Stomach (tissue), 9 donors: Measurements from ENCODE around the gene RDH8. TPM values are rescaled to one million over a fixed set of nuclear protein-coding genes. Genes with fewer than 3 reads are reported as not detected.

Experiments
- DNase-seq, 2 donors: peaks; one replicate each; pipeline versions ENCODE4 v3.0.0 to v3.0.0-alpha.2; 2013 to 2019
- H3K27ac ChIP-seq, 5 donors: fragments of 200-600 bp in 4 of 5; sonication (generic) in 4 of 5; one replicate each; pipeline ENCODE4 v1.5.1; 2013 to 2019; ENCODE audit warnings: mild to moderate bottlenecking in 1 of 5, moderate library complexity in 1 of 5
- H3K27me3 ChIP-seq, 3 donors: fragments of 200-600 bp; sonication (generic); one replicate each; pipeline ENCODE4 v1.5.1; 2017 to 2019; ENCODE audit warnings: mixed run types in 1 of 3
- H3K36me3 ChIP-seq, 4 donors: fragments of 200-600 bp; sonication (generic); 1 replicate in 3 of 4; 2 replicates in 1 of 4; pipeline ENCODE4 v1.5.1; 2016 to 2019
- H3K4me1 ChIP-seq, 4 donors: fragments of 200-600 bp; sonication (generic); one replicate each; pipeline ENCODE4 v1.5.1; 2016 to 2019
- H3K4me3 ChIP-seq, 4 donors: fragments of 200-600 bp; sonication (generic) in 3 of 4; one replicate each; pipeline ENCODE4 v1.5.1; 2016 to 2019; ENCODE audit warnings: mild to moderate bottlenecking in 1 of 4
- H3K9me3 ChIP-seq, 4 donors: fragments of 200-600 bp; sonication (generic); one replicate each; pipeline ENCODE4 v1.5.1; 2016 to 2019
- EP300 ChIP-seq: sonication (generic); formaldehyde crosslinking; IDR thresholded peaks from one replicate; pipeline ENCODE4 v1.6.1; 2017; ENCODE audit warnings: antibody characterized with exemption
- POLR2A ChIP-seq, 4 donors: fragments of 450-650 bp; IDR thresholded peaks; one replicate each; pipeline ENCODE4 v1.6.1; 2016; ENCODE audit warnings: antibody characterized with exemption in 4 of 4, control low read depth in 2 of 4, mild to moderate bottlenecking in 1 of 4, moderate library complexity in 1 of 4
- POLR2AphosphoS5 ChIP-seq, 3 donors: sonication (generic); formaldehyde crosslinking; IDR thresholded peaks; one replicate each; pipeline ENCODE4 v1.6.1; 2016; ENCODE audit warnings: antibody characterized with exemption in 3 of 3
- WGBS, 5 donors: extraction: QIAGEN DNeasy Blood & Tissue Kit in 3 of 5; methylation state at CpG; one replicate each; pipeline versions ENCODE4 v1.1.5 to v1.1.7; 2013 to 2018; 5-methylcytosine and 5-hydroxymethylcytosine counted together
- intact Hi-C: fragments of 100-400 bp; cut with DNase I; formaldehyde crosslinking; loops from one replicate; pipeline ENCODE4 v1.15.1; 2023; ENCODE audit warnings: low total_unique reads
- polyA plus RNA-seq, 3 donors: library from polyadenylated mRNA; stranded (reverse); fragments of 200-250 nt; gene quantifications; one replicate each; pipeline ENCODE4 v1.2.3, GENCODE V29; 2013
- total RNA-seq, 5 donors: library from RNA; depleted of rRNA; stranded (reverse); fragments of >200 nt; gene quantifications; one replicate each; pipeline versions ENCODE4 v1.1.0 to v1.2.3, GENCODE V29; 2014 to 2016
- TF ChIP-seq, protein P1 (sequence below), 7 experiments: fragments of 450-650 bp in 4 of 7; fragments of 200-600 bp in 3 of 7; sonication (generic) in 3 of 7; IDR thresholded peaks; one replicate each; pipeline ENCODE4 v1.5.1; 2016 to 2019; ENCODE audit warnings: antibody characterized with exemption in 7 of 7, control low read depth in 2 of 7, mild to moderate bottlenecking in 1 of 7
- donor health status: healthy with polysubstance abuse.
- donor health status: Bipolar disorder and iron deficiency.
- donor health status: healthy.

The RDH8 gene
- total and polyA plus RNA-seq, 8 donors = not detected

DNA sequence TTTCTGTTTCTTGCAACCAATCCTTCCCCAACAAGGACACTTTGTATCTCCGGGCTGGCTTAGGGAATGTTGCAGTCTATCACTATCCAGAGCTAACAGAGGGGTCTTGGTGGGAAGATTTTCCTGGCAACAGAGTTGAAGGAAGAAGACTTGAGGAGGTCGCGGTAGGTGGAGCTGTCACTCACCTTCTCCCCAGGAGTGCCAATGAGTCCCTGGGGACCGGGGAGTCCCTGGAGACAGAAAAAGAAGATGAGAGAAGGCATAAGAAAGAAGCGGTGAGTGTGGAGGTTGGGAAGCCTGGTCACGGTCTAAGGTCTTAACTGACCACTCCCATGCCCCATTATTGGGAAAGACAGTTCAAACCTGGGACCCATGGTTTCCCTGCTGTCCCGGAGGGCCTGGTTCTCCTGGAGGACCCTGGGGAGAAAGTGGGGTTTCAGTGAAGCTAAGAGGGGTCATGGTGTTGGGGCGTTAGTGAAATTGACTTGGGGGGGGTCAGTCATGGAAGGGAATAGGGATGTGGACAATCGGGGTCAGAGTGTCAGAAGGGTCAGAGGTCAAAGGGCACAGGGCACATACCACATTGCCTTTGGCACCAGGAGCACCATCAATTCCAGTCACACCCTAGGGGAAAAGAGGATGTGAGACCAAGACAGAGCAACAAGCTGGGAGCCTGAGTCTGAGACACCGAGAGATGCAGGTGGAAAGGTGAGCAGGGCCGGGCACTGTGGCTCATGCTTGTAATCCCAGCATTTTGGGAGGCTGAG is 21.7 kb upstream of the RDH8 start:
- intact Hi-C loops = no loop called here
- 56 to 64% (median 58%) methylated on average over 11 of the region's 11 CpGs for WGBS, 5 donors
- no peak overlapping the region for H3K27ac ChIP-seq
- no peaks in the 10 kb centered on the region for H3K9me3 ChIP-seq
- TF ChIP-seq, protein P1, sequence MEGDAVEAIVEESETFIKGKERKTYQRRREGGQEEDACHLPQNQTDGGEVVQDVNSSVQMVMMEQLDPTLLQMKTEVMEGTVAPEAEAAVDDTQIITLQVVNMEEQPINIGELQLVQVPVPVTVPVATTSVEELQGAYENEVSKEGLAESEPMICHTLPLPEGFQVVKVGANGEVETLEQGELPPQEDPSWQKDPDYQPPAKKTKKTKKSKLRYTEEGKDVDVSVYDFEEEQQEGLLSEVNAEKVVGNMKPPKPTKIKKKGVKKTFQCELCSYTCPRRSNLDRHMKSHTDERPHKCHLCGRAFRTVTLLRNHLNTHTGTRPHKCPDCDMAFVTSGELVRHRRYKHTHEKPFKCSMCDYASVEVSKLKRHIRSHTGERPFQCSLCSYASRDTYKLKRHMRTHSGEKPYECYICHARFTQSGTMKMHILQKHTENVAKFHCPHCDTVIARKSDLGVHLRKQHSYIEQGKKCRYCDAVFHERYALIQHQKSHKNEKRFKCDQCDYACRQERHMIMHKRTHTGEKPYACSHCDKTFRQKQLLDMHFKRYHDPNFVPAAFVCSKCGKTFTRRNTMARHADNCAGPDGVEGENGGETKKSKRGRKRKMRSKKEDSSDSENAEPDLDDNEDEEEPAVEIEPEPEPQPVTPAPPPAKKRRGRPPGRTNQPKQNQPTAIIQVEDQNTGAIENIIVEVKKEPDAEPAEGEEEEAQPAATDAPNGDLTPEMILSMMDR (IDR thresholded peaks at IDR 0.05) = no peak
- TF ChIP-seq EP300 = no peak
- TF ChIP-seq POLR2A (IDR thresholded peaks at IDR 0.05) = no peak
- no peak for TF ChIP-seq POLR2AphosphoS5 (IDR thresholded peaks at IDR 0.05)
- DNase-seq = no peak
- no peak overlapping the region for H3K4me3 ChIP-seq
- H3K4me1 ChIP-seq = no peaks in the 10 kb centered on the region
- H3K36me3 ChIP-seq = peaks cover 0 to 31% (median 14%) of the 10 kb centered on the region in 4 donors
- H3K27me3 ChIP-seq = peaks cover 0 to 36% (median 5%) of the 10 kb centered on the region in 3 donors

DNA sequence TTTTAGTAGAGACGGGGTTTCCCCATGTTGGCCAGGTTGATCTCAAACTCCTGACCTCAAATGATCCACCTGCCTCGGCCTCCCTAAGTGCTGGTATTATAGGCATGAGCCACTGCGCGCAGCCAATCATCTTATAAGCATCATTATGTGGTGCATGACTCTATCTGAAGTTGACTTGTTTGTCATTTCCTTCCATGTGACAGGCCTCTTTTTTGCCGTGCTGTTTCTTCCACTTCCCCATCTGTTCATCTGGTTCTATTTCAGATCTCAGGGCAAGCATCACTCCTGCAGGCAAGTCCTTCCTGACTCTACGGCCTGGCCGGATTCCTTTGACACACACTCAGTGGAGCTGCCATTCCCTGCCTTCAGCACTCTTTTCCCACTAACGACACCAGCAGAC is 18.2 kb upstream of the RDH8 start:
- H3K27me3 ChIP-seq = peaks cover 0 to 60% (median 11%) of the 10 kb centered on the region in 3 donors
- intact Hi-C loops = no loop called here
- DNase-seq = no peak
- 72 to 80% (median 75%) methylated on average over 8 of the region's 8 CpGs for WGBS, 5 donors
- H3K4me3 ChIP-seq = no peak overlapping the region
- H3K9me3 ChIP-seq = no peaks in the 10 kb centered on the region
- H3K36me3 ChIP-seq = peaks cover 0 to 39% (median 11%) of the 10 kb centered on the region in 4 donors
- H3K4me1 ChIP-seq = peaks cover 0 to 2% (median 0%) of the 10 kb centered on the region in 4 donors
- TF ChIP-seq, protein P1 (IDR thresholded peaks at IDR 0.05) = no peak
- no peak for TF ChIP-seq POLR2A (IDR thresholded peaks at IDR 0.05)
- no peak for TF ChIP-seq POLR2AphosphoS5 (IDR thresholded peaks at IDR 0.05)
- TF ChIP-seq EP300 = no peak
- no peak overlapping the region for H3K27ac ChIP-seq

DNA sequence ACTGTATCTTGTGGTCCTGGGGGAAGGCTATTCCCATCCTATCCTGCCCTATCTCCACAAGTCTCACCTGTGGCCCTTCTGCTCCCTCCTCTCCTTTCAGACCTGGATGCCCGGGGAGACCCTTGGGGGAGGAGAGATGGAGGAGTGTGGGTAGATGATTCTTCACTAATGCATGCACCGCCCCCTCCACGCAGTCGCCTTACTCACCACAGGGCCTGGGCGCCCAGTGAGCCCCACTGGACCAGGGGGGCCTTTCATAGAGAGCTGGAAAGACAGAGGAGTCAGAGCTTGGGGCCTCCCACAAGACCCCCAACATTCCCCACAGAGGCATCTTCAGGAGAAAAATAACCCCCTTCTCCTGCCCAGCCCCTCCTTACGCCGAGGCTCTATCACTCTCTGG is 17.3 kb upstream of the RDH8 start:
- peaks cover 0 to 7% (median 0%) of the 10 kb centered on the region in 4 donors for H3K4me1 ChIP-seq
- WGBS, 5 donors = 51 to 67% (median 62%) methylated on average over 7 of the region's 7 CpGs
- peaks cover 0 to 62% (median 11%) of the 10 kb centered on the region in 3 donors for H3K27me3 ChIP-seq
- DNase-seq = no peak
- H3K4me3 ChIP-seq = no peak overlapping the region
- H3K9me3 ChIP-seq = no peaks in the 10 kb centered on the region
- no peak overlapping the region for H3K27ac ChIP-seq
- intact Hi-C loops = no loop called here
- TF ChIP-seq POLR2AphosphoS5 (IDR thresholded peaks at IDR 0.05) (no peak), EP300 (no peak), POLR2A (IDR thresholded peaks at IDR 0.05) (no peak)
- TF ChIP-seq, protein P1 (IDR thresholded peaks at IDR 0.05) = no peak
- peaks cover 0 to 38% (median 11%) of the 10 kb centered on the region in 4 donors for H3K36me3 ChIP-seq

DNA sequence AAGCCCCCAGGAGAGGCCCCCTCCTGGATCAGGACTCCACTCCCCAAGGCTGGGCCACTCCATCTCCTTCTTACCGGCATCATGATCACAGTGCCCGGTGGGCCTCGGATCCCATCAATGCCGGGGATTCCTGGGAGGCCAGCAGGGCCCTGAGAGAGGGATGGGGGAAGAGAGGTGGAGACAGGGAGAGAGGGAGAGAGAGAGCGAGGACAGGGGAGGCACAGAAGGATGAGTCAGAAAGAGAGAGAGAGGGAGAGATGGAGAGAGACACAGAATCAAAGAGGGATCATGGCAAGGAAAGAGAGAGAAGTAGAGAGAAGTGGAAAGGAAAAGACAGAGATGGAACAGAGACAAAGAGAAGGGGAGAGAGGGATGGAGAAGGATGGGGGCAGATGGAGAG is 16.7 kb upstream of the RDH8 start:
- WGBS, 5 donors = 54 to 64% (median 60%) methylated on average over 5 of the region's 5 CpGs
- Histone ChIP-seq H3K27me3 (peaks cover 0 to 62% (median 11%) of the 10 kb centered on the region in 3 donors), H3K9me3 (no peaks in the 10 kb centered on the region), H3K27ac (no peak overlapping the region), H3K36me3 (peaks cover 0 to 32% (median 11%) of the 10 kb centered on the region in 4 donors), H3K4me3 (no peak overlapping the region), H3K4me1 (peaks cover 0 to 7% (median 0%) of the 10 kb centered on the region in 4 donors)
- DNase-seq = no peak
- intact Hi-C loops = no loop called here
- TF ChIP-seq POLR2AphosphoS5 (IDR thresholded peaks at IDR 0.05) (no peak), EP300 (no peak)
